GM18499 (cell line): ENCODE data around the gene TEX264.

Experiments used
- ATAC-seq: cut with Tn5 transposase; IDR thresholded peaks from one replicate; pipeline ENCODE4 v1.9.1; 2021; ENCODE audit warnings: moderate number of reproducible peaks; ENCODE audit not compliant: insufficient read depth, unreplicated experiment

TEX264 gene

GRCh38 chr3:51712511-51712931 lies 41.5 kb downstream of the TEX264 start:
- ATAC-seq, result no peak

- ATAC-seq, result no peak
These were observed 41.9 kb downstream of the TEX264 start for GRCh38 chr3:51712963-51713362.

- no peak for ATAC-seq
These were observed 44.4 kb downstream of the TEX264 start for GRCh38 chr3:51715231-51715976.

- ATAC-seq, result no peak
These were observed 44.9 kb downstream of the TEX264 start for GRCh38 chr3:51715977-51716294.

GRCh38 chr3:51716805-51717204 lies 45.8 kb downstream of the TEX264 start:
- no peak for ATAC-seq

GRCh38 chr3:51717446-51717845 lies 46.4 kb downstream of the TEX264 start:
- ATAC-seq, result no peak

- ATAC-seq, result no peak
These were observed 46.9 kb downstream of the TEX264 start for GRCh38 chr3:51717947-51718346.

GRCh38 chr3:51718547-51719409 lies 47.7 kb downstream of the TEX264 start:
- no peak for ATAC-seq

- ATAC-seq, result no peak
These were observed 48.5 kb downstream of the TEX264 start for GRCh38 chr3:51719410-51720025.

GRCh38 chr3:51720292-51721061 lies 49.4 kb downstream of the TEX264 start:
- ATAC-seq, result no peak

- ATAC-seq, result no peak
These were observed 50.2 kb downstream of the TEX264 start for GRCh38 chr3:51721062-51721745.

- no peak for ATAC-seq
These were observed 51.3 kb downstream of the TEX264 start for GRCh38 chr3:51722362-51722761.

GRCh38 chr3:51727500-51727899 lies 56.4 kb downstream of the TEX264 start:
- no peak for ATAC-seq

GRCh38 chr3:51729042-51729633 lies 58.1 kb downstream of the TEX264 start:
- no peak for ATAC-seq

- no peak for ATAC-seq
These were observed 63.0 kb downstream of the TEX264 start for GRCh38 chr3:51733859-51734571.

GRCh38 chr3:51734572-51734907 lies 63.5 kb downstream of the TEX264 start:
- ATAC-seq, result no peak

GRCh38 chr3:51735039-51735438 lies 64.0 kb downstream of the TEX264 start:
- ATAC-seq, result no peak

- ATAC-seq, result no peak
These were observed 64.9 kb downstream of the TEX264 start for GRCh38 chr3:51735950-51736349.

- ATAC-seq, result no peak
These were observed 68.1 kb downstream of the TEX264 start for GRCh38 chr3:51739110-51739509.
